ENCODE results near the gene ACOX1.

ACOX1 gene

DNA sequence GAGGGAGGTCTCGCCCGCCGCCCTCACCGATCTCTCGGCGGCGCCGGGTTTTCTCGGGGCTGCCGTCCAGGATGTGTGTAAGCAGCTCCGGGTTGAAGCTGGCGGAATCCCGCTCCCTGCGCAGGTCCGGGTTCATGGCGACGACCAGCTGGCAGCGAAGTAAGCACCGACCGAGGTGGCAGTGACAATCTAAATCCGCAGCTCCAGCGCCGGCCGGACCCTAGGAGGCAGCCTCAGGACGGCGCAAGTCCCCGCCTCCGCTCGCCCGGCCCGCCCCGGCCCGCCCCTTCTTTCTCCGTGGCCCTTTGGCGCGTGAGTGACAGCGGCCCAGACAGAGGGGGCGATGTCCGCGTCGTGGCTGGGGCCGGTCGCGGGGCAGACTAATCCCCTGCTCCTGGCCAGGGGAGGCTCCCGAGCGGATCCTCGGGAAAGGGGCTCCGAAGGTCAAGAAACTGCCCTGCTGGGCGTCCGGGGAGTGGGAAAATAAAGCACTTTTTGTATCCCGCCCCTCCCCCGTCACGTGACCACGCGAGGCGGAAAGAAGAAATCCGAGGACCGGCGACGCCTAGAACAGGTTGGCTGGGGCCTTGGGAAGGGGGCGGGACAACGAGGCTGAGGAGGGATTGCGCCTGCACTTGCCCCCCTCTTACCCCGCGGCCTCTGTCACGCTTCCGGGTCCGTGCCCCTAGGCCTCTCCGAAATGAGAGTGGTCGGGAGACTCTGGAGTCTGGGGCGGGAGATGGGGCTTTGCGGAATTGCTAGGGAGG lies at the start of gene ACOX1, which contains the start of gene TEN1:
Gene ACOX1 (minus strand): TSS at position 229 of the 767 bp plus-strand sequence. CDS start 93 bp downstream, at position 136.
Gene TEN1 (plus strand): TSS at position 303 of the 767 bp plus-strand sequence. CDS start 6,953 bp downstream, outside the sequence.
- in situ Hi-C loops (cut with MboI; ENCODE audit: low pct_unique_long_range_greater_than_20kb, low sequenced_read_pairs): no loop called here

DNA sequence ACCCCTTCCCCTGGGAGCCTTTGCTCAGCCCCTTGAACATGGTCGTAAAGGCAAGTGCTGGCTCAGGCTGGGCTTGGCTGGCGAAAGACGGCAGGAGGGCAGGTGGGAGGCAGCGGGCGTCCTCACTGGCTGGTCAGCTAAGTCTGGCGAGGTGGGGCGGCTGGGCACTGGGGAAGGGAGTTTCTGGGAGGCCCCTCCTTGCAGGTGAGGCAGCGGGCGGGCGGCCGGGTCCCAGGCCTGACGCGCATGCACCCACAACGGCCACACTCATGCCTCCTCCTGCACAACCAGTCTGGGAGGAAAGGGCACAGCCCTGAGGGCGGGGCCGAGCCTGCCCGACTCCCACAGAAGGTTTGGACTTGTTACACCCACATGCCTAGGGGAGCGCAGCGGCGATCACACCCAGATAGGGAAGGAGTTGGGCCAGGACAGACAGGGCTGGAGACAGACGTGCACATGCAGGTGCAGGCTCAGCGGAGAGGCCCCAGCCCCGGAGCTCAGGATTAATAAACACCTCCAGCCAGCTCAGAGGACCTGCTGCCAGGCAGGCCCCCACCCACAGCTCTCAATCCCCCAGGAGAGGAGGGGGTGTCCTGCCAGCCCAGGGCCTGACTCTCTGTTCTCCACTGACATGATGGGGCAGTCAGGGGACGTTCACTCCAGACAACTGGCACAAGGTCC lies 48.3 kb upstream of the ACOX1 start, which contains the start of gene EVPL:
Gene EVPL (minus strand): TSS at position 148 of the 681 bp plus-strand sequence. CDS start 108 bp downstream, at position 40.
- in situ Hi-C loops (cut with MboI; ENCODE audit: low pct_unique_long_range_greater_than_20kb, low sequenced_read_pairs): no loop called here
- no peak for DNase-seq

More for the DNA sequence above, at the start of gene ACOX1, which contains the start of gene TEN1:
- peak; percentile 97 for DNase-seq

DNA sequence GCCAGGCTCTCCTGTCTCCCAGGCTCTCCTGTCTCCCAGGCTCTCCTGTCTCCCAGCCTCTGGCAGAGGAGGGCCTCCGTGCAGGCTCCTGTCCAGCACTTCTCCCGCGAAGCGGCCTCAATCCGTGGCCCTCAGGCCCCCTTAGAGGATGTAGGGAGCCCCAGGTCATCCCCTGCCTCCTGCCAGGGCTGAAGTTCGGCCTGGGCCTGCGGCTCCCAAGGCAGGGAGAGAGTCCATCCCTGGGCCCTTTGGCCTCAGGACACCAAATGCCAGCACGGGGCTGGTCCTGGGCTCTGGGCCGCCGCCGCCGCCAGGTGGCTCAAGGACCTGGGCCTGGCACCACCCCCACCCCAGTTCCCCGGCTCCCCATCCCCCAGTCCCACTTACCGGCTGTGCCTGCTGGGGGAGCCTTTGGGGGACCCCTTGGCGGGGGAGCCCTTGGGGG lies 47.8 kb upstream of the ACOX1 start:
- in situ Hi-C loops (cut with MboI; ENCODE audit: low pct_unique_long_range_greater_than_20kb, low sequenced_read_pairs): no loop called here
- DNase-seq: no peak

DNA sequence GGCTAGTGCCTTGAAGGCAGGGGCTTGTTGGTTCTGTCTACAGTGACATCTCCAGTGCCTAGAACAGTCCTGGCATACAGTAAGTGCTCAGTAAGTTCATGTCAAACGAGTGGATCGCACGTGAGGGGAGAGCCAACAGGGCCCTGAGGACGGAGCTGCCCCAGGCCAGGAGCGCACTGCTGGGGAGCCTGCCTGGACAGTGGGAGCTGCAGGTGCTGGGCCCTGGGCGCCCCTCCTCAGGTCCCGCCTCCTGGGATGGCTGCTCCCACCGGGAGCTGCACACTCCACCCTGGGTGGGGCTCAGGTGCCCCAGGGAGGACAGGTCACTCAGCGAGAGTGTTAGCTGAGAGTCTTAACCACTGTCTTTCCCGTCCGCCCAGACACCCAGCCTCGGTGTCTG lies 46.3 kb upstream of the ACOX1 start:
- in situ Hi-C loops (cut with MboI; ENCODE audit: low pct_unique_long_range_greater_than_20kb, low sequenced_read_pairs): no loop called here
- no peak for DNase-seq

DNA sequence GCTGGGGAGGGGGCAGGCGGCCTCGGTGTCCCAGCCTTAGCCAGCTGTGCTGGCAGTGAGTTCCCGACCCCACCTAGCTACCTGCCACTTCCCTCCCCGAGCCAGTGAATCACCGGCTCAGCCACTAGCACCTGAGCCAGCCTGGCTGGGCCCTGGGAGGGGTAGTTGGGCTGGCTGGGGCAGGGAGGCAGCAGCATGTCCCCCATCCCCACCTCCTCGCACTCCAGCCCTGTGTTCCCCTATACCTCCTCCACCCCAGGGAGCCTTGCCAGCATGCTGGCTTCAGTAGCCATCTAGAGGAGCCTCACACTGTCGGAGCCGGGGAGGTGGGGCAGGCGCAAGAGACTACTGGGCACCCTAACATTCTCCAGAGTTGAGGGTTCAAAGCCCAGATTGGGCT lies 45.4 kb upstream of the ACOX1 start:
- DNase-seq: no peak
- in situ Hi-C loops (cut with MboI; ENCODE audit: low pct_unique_long_range_greater_than_20kb, low sequenced_read_pairs): loop anchor here (25.0 kb wide), 1 partner anchor 263 kb away; no protein-coding TSS in a partner anchor

DNA sequence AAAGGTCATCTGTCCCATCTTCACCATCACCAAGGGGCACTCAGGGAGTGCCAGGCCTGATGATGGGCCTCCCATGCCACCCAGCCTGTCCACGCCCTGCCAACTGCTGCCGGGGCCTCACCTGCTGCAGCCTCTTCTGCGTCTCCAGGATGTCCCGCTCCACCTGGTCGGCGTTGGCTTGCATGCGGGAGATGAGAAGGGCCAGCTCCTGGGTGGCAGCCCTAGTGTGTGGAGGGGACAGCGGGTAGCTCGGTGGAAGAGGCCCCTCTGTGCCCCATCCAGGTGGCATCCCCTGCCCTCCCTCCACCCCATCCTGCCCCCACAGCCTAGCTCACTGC lies 44.9 kb upstream of the ACOX1 start:
- in situ Hi-C loops (cut with MboI; ENCODE audit: low pct_unique_long_range_greater_than_20kb, low sequenced_read_pairs): loop anchor here (25.0 kb wide), 1 partner anchor 263 kb away; no protein-coding TSS in a partner anchor
- no peak for DNase-seq

DNA sequence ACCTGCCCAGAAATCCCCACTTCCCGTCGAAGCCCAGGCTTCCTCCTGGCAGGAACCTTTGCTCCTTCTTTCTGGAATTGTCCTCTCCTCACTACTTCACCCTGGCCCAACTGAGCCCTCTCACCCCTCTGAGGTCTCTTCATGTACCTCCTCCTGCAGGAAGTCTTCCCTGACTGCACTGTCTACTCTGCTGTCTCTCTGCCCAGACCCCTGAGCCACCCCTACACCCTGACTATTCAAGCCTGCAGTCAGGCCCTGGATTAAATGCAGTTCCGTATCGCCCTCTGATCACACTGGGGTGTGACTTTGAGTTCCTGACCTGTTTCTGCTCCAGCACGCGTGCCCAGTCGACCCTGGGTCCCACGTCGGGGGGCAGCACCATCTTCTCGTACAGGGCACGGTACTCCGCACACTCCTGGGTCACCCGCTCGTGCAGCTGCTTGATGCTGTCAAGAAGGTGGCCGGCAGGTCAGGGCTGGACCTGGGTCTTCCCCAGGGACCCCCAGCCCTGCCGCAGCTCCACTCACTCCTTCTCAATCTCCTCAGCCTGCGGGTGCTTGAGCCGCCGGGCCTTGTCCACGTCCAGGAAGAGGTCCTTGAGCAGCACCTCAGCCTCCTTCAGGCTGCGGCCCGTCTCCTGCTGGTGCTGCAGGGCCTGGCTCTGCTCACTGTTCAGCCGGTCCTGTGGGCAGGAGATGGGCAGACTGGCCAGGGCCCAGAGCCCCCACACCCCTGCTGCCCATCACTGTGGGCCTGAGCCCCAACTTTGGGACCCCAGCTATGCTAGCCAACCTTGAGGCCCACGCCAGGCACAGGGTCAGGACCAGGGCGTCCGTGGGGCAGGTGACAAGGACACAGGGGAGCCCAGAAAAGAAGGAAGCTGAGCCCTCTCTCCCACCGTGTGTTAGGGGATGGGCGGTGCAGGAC lies 44.3 kb upstream of the ACOX1 start:
- in situ Hi-C loops (cut with MboI; ENCODE audit: low pct_unique_long_range_greater_than_20kb, low sequenced_read_pairs): loop anchor here (25.0 kb wide), 1 partner anchor 264 kb away; no protein-coding TSS in a partner anchor
- no peak for DNase-seq

DNA sequence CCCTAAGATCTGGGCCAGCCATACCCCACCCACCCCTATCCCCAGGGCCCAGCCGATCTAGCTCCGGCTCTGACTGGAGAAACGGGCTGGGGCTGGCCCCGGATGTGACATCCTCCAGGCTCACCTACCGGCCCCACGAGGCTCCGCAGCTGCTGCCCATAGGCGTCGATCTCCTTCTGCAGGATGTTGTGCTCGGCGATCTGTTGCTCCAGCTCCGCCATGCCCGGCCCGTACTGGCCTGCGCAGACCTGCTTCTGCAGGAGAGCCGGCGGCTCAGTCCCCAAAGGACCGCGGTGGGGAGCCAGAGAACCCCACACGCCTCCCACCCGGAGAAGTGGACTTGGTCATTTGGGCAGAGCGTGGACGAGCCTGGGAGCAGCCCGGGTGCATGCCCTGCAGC lies 43.3 kb upstream of the ACOX1 start:
- in situ Hi-C loops (cut with MboI; ENCODE audit: low pct_unique_long_range_greater_than_20kb, low sequenced_read_pairs): loop anchor here (25.0 kb wide), 1 partner anchor 265 kb away; no protein-coding TSS in a partner anchor

DNA sequence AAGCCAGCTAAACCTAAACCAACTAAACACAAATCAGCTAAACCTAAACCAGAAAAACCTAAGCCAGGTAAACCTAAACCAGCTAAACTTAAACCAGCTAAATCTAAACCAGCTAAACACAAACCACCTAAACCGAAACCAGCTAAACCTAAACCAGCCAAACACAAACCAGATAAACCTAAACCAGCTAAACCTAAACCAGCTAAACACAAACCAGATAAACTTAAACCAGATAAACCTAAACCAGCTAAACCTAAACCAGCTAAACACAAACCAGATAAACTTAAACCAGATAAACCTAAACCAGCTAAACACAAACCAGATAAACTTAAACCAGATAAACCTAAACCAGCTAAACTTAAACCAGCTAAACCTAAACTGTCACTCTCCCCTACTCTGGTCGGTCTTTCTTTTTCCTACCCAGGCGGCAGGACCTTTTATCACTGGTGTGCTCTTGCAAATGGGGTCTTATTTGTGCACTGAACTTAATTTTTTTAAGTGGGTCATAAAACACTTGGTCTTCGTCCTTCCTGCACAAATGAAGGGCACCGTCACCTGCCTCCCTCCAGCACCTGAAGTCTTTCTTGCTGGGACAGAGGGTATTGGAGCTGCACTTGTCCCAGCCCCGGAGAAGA lies 41.0 kb upstream of the ACOX1 start:
- in situ Hi-C loops (cut with MboI; ENCODE audit: low pct_unique_long_range_greater_than_20kb, low sequenced_read_pairs): loop anchor here (25.0 kb wide), 1 partner anchor 267 kb away; no protein-coding TSS in a partner anchor

More for the DNA sequence above, 43.3 kb upstream of the ACOX1 start:
- DNase-seq: no peak

DNA sequence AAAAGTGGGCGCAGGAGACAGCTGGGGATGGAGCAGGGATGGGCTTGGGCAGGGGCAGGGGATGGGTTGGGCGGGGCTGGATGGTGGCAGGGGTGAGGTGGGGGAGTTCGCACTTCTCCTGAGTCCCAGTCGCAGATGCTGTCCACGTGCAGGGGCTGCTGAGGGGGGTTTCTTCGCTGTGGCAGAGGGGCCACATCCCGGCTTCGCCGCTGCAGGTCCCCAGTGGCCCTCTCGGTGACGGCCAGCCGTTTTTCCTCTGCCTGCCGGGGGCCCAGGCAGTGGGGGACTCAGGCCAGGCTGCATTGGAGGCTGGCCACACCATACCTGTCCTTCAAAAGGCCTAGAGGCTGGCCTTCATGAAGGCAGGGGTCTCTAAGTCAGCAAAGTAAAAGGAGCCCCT lies 39.8 kb upstream of the ACOX1 start:
- no peak for DNase-seq
- in situ Hi-C loops (cut with MboI; ENCODE audit: low pct_unique_long_range_greater_than_20kb, low sequenced_read_pairs): loop anchor here (25.0 kb wide), 1 partner anchor 268 kb away; no protein-coding TSS in a partner anchor

More for the DNA sequence above, 41.0 kb upstream of the ACOX1 start:
- no peak for DNase-seq

DNA sequence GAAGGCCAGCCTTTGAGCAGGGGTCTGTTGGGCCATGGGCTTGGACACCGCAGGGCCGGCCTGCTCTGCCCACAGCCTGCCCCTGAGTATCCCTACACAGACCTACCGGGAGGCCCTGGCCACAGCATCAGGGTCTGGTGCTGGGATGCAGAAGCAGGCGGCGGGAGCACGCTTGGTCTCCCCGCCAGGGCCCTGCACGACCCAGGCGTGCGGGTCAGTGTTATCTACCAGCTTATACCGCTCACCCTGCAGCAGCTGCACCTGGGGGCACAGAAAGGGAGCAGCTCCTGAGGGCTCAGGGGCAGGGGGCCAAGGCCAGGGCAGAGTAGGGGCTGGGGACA lies 39.3 kb upstream of the ACOX1 start:
- in situ Hi-C loops (cut with MboI; ENCODE audit: low pct_unique_long_range_greater_than_20kb, low sequenced_read_pairs): loop anchor here (25.0 kb wide), 1 partner anchor 269 kb away; no protein-coding TSS in a partner anchor
- DNase-seq: no peak

DNA sequence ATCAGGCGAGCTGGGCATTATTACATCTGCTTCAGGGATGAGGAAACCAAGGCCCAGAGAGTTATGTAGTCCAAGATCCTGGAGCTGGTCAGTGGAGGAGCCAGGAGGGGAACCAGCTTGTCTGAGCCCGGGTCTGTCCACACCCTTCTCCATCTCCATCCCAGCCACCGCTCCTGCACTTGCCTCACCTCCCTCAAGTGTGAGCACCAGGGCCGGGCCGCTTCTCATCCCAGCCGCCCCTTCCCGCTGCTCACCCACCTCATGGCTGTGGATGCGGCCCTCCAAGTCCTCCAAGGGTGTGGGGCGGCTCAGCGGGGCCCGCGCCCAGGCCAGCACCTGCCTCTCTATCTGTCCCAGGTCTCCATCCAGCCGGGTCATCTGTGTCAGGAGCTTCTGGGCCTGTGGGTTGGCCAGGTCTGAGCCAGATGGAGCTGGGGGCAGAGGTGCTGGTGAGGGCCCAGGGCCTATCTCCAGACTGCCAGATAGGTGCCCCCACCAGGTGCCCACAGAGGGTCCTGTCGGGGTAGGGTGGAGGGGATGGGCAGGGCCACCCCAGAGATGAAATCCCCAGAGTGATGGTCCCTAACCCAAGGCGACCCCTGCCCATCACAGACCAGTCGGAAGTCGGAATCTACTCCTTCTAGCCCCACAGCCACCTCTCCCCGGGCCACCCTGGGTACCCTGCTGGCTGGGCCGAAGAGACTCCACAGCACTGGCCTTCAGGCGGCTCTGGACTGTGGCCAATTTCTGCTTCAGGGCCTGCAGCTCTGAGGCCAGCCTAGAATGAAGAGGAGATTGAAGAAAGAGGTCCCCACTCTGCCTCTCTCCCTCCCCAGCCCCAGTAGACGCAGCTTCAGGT lies 38.7 kb upstream of the ACOX1 start:
- in situ Hi-C loops (cut with MboI; ENCODE audit: low pct_unique_long_range_greater_than_20kb, low sequenced_read_pairs): loop anchor here (25.0 kb wide), 1 partner anchor 270 kb away; no protein-coding TSS in a partner anchor
- DNase-seq: no peak

DNA sequence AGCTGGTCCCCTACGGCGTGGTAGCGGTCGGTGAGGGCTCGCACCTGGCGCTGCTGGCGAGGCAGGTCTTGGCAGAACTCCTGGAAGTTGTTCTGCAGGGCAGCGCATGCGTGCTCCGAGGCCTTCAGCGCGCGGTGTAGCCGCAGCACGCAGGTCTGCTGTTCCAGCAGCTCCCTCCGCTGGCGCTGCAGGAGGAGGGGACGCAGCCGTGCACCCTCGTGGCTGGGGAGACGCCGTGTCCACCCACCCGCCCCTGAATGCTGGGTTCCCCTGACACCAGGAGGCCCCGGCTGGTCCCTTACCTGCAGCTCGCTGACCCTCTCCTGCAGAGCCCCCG lies 35.9 kb upstream of the ACOX1 start:
- in situ Hi-C loops (cut with MboI; ENCODE audit: low pct_unique_long_range_greater_than_20kb, low sequenced_read_pairs): loop anchor here (25.0 kb wide), 1 partner anchor 272 kb away; no protein-coding TSS in a partner anchor
- DNase-seq: no peak

DNA sequence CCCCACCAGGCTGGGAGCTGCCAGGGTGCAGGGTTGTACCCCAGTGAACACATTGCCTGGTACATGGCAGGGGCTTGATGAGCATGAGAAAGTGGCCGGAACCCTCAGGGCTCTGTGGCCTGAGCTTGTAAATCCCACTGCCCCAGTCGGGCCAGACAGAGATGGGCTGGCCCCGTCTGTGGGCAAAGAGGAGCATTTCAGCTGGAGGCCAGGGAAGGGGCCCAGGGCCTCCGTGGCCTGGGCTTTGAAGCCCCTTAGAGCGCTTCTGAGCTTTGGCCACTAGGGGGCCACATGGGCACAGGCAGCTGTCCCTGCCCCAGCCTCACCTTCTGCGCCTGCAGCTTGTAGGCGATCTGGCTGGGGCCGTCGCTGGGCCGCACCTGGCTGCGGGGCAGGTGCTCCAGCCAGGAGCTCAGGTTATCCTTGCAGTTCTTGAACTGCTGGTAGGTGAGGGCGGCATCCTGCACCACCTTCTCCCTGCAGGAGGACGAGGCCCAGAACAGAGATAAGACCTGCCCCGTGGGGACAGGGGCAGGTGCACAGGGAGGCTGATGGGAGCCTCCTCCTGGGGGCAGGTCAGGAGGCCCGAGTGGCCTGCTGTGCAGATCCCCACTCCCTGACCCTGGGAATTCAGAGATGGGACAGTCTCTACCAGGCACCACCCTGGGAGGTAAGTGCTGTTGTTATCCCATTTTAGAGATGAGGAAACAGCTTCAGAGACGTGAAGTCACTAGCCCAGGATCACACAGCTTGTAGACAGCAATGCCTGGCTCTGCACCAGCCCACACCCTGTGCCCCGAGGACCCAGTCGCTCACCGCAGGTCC lies 35.3 kb upstream of the ACOX1 start:
- in situ Hi-C loops (cut with MboI; ENCODE audit: low pct_unique_long_range_greater_than_20kb, low sequenced_read_pairs): loop anchor here (25.0 kb wide), 1 partner anchor 273 kb away; no protein-coding TSS in a partner anchor
- DNase-seq: peak; percentile 81

DNA sequence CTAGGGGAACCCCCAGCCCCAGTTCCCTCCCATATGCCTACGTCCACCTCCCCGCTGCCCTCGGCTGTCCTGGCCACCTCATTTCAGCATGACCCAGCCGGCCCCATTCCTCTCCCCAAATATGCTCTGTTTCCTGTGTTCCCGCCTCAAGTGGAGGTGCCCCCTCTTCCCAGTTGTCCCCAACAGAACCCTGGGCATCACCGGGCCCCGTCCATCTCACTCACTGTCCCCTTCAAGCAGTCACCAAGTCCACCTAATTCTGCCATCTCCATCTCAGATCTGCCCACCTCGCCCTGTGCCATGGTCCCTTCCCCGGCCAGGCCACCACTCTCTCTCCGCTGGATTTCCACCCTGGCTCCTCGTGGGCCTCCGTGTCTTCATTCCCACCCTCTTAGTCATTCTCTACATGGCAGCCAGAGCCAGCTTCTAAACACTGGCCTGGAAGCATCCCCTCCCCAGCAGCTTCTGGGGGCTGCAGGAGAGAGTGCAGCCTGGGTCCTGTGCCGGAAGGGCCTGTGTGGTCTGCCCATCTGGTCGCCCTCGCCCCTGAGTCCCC lies 34.5 kb upstream of the ACOX1 start:
- in situ Hi-C loops (cut with MboI; ENCODE audit: low pct_unique_long_range_greater_than_20kb, low sequenced_read_pairs): loop anchor here (25.0 kb wide), 1 partner anchor 274 kb away; no protein-coding TSS in a partner anchor
- no peak for DNase-seq

DNA sequence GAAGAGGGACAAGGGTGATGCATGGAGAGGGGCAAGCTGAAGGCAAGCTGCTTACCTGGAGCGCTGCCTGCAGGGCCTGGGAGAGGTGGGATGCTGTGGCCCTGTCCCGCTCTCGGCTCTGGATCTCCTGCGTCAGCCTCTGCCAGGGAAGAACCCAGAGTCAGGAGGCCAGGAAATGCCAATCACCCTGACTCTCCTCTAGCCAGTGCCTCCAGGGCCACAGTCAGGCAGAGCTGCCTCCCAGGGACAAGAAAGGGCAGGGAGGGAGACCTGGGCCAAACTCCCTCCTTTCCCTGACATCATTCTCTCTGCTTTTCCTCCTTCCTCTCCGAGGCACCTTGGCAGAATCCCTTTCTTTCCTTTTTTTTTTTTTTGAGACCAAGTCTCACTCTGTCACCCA lies 33.0 kb upstream of the ACOX1 start:
- DNase-seq: no peak
- in situ Hi-C loops (cut with MboI; ENCODE audit: low pct_unique_long_range_greater_than_20kb, low sequenced_read_pairs): loop anchor here (25.0 kb wide), 1 partner anchor 275 kb away; no protein-coding TSS in a partner anchor
